IMR-90 (cell line): ENCODE measurements around the gene RPL10. TPM values are rescaled to one million over a fixed set of nuclear protein-coding genes. Genes with fewer than 3 reads are reported as not detected.
A peak's percentile ranks its signal among the peaks of the same experiment; 100 is the strongest.

ENCODE experiments used
- ATAC-seq: fragments of 200-7000 bp; cut with Tn5 transposase; 2 replicates; pipeline ENCODE4 v1.9.1; 2020; ENCODE audit warnings: low read depth, mild to moderate bottlenecking, moderate library complexity
- BruUV-seq: library from RNA; stranded (reverse); fragments of 400-500 nt; replicated peaks from 2 replicates; lab custom pipeline; 2021; lab: Mats Ljungman, UMichigan
- CTCF ChIA-PET: fragments of 300-600 bp; formaldehyde crosslinking; extraction: SDS; loops from one replicate; lab custom pipeline; 2021; ENCODE audit warnings: antibody characterized with exemption; lab: Yijun Ruan, JAX
- POLR2A ChIA-PET: fragments of 300-600 bp; sonication (Branson Sonifier 250); formaldehyde crosslinking; loops from one replicate; lab custom pipeline; 2022; ENCODE audit warnings: antibody characterized with exemption; ENCODE audit not compliant: unreplicated experiment; lab: Charles Lee
- DNase-seq: peaks from one replicate; pipeline ENCODE4 v3.0.0; 2013
- H2AFZ ChIP-seq: replicated peaks from 2 replicates; pipeline ENCODE3; 2013; ENCODE audit warnings: low read length, mild to moderate bottlenecking; ENCODE audit not compliant: poor library complexity
- H2AK5ac ChIP-seq: 2 replicates; pipeline ENCODE4 v1.6.1; 2013; ENCODE audit warnings: low read depth, low read length, inconsistent platforms
- H2AK9ac ChIP-seq: replicated peaks from 2 replicates; pipeline ENCODE3; 2013; ENCODE audit warnings: mild to moderate bottlenecking, low read depth, low read length, moderate library complexity; ENCODE audit not compliant: poor library complexity
- H2BK120ac ChIP-seq: 2 replicates; pipeline ENCODE4 v1.6.1; 2013; ENCODE audit warnings: low read depth, low read length, inconsistent platforms
- H2BK15ac ChIP-seq: 3 replicates; pipeline ENCODE4 v1.6.1; 2013; ENCODE audit warnings: low read depth, low read length, inconsistent platforms
- H2BK20ac ChIP-seq: 2 replicates; pipeline ENCODE4 v1.6.1; 2013; ENCODE audit warnings: low read depth, mild to moderate bottlenecking, inconsistent platforms, low read length, moderate library complexity
- H2BK5ac ChIP-seq: 2 replicates; pipeline ENCODE4 v1.6.1; 2013; ENCODE audit warnings: mild to moderate bottlenecking, low read depth, low read length, inconsistent platforms; ENCODE audit not compliant: poor library complexity, severe bottlenecking
- H3K14ac ChIP-seq: replicated peaks from 2 replicates; pipeline ENCODE4 v1.6.1; 2013; ENCODE audit warnings: low read depth, low read length, inconsistent platforms
- H3K18ac ChIP-seq: 2 replicates; pipeline ENCODE4 v1.6.1; 2013; ENCODE audit warnings: low read depth, low read length, control low read depth
- H3K23ac ChIP-seq: 2 replicates; pipeline ENCODE4 v1.6.1; 2013; ENCODE audit warnings: low read depth, low read length, inconsistent platforms
- H3K27ac ChIP-seq: 2 replicates; pipeline ENCODE4 v1.5.1; 2013; ENCODE audit warnings: mild to moderate bottlenecking, control low read depth, low read length; ENCODE audit not compliant: insufficient read depth
- H3K27me3 ChIP-seq: 2 replicates; pipeline ENCODE4 v1.6.1; 2013; ENCODE audit warnings: low read length; ENCODE audit not compliant: control insufficient read depth, insufficient read depth
- H3K36me3 ChIP-seq: 2 replicates; pipeline ENCODE4 v1.6.1; 2013; ENCODE audit warnings: low read length, mixed read lengths; ENCODE audit not compliant: control insufficient read depth, insufficient read depth
- H3K4ac ChIP-seq: 2 replicates; pipeline ENCODE4 v1.6.1; 2013; ENCODE audit warnings: low read depth, low read length, inconsistent platforms
- H3K4me1 ChIP-seq: 2 replicates; pipeline ENCODE4 v1.6.1; 2013; ENCODE audit warnings: low read length, mixed read lengths; ENCODE audit not compliant: control insufficient read depth, insufficient read depth
- H3K4me2 ChIP-seq: 2 replicates; pipeline ENCODE4 v1.6.1; 2013; ENCODE audit warnings: low read depth, mild to moderate bottlenecking, control low read depth, low read length, moderate library complexity
- H3K4me3 ChIP-seq: 2 replicates; pipeline ENCODE4 v1.5.1; 2013; ENCODE audit warnings: low read depth, mild to moderate bottlenecking, control low read depth, low read length, moderate library complexity; ENCODE audit not compliant: insufficient read depth
- H3K56ac ChIP-seq: 2 replicates; pipeline ENCODE4 v1.6.1; 2013; ENCODE audit warnings: low read length, inconsistent platforms; ENCODE audit not compliant: insufficient read depth; ENCODE audit errors: extremely low read depth
- H3K79me1 ChIP-seq, 2 experiments: 2 replicates each; pipeline ENCODE4 v1.6.1; 2013; ENCODE audit warnings: low read length in 2 of 2, inconsistent platforms in 1 of 2, low read depth in 1 of 2
- H3K9ac ChIP-seq: 2 replicates; pipeline ENCODE4 v1.6.1; 2013; ENCODE audit warnings: low read depth, low read length, control low read depth
- H3K9me1 ChIP-seq: 2 replicates; pipeline ENCODE4 v1.6.1; 2013; ENCODE audit warnings: low read length, inconsistent platforms; ENCODE audit not compliant: insufficient read depth
- H3K9me3 ChIP-seq: 2 replicates; pipeline ENCODE4 v1.6.1; 2013; ENCODE audit warnings: low read length; ENCODE audit not compliant: control insufficient read depth, insufficient read depth
- H4K20me1 ChIP-seq: 2 replicates; pipeline ENCODE4 v1.6.1; 2013; ENCODE audit warnings: low read length, inconsistent platforms; ENCODE audit not compliant: insufficient read depth
- H4K5ac ChIP-seq: 2 replicates; pipeline ENCODE4 v1.6.1; 2013; ENCODE audit warnings: mild to moderate bottlenecking, low read depth, low read length, control low read depth
- H4K8ac ChIP-seq, 2 experiments: 2 replicates each; pipeline ENCODE4 v1.6.1; 2013; ENCODE audit warnings: low read depth in 2 of 2, low read length in 2 of 2, control low read depth in 1 of 2, inconsistent platforms in 1 of 2
- H4K91ac ChIP-seq: 2 replicates; pipeline ENCODE4 v1.6.1; 2013; ENCODE audit warnings: low read depth, low read length, inconsistent platforms; ENCODE audit not compliant: insufficient read depth
- BHLHE40 ChIP-seq: fragments of 150-350 bp; IDR thresholded peaks from 2 replicates; pipeline ENCODE4 v1.6.1; 2016; ENCODE audit warnings: mild to moderate bottlenecking, low read depth, low read length
- CEBPB ChIP-seq: IDR thresholded peaks from 2 replicates; pipeline ENCODE4 v1.6.1; 2012; ENCODE audit warnings: low read depth, low read length, improper control_type of control experiment
- CHD1 ChIP-seq: IDR thresholded peaks from 2 replicates; pipeline ENCODE4 v1.6.1; 2012; ENCODE audit warnings: low read depth, low read length, improper control_type of control experiment
- CTCF ChIP-seq: conservative IDR thresholded peaks from 2 replicates; pipeline ENCODE4 v1.5.1; 2012; ENCODE audit warnings: mild to moderate bottlenecking, low read depth, low read length, improper control_type of control experiment
- ELK1 ChIP-seq: fragments of 150-350 bp; IDR thresholded peaks from 2 replicates; pipeline ENCODE4 v1.6.1; 2016; ENCODE audit warnings: low read depth, mild to moderate bottlenecking, low read length, moderate library complexity, borderline replicate concordance
- MAFK ChIP-seq: IDR thresholded peaks from 2 replicates; pipeline ENCODE4 v1.6.1; 2012; ENCODE audit warnings: low read depth, low read length, improper control_type of control experiment
- MAZ ChIP-seq: IDR thresholded peaks from 2 replicates; pipeline ENCODE4 v1.6.1; 2012; ENCODE audit warnings: low read depth, mild to moderate bottlenecking, low read length, improper control_type of control experiment, moderate library complexity, borderline replicate concordance
- MXI1 ChIP-seq: IDR thresholded peaks from 2 replicates; pipeline ENCODE4 v1.6.1; 2012; ENCODE audit warnings: low read depth, mild to moderate bottlenecking, low read length, moderate library complexity, borderline replicate concordance
- NFE2L2 ChIP-seq: fragments of 150-350 bp; IDR thresholded peaks from 2 replicates; pipeline ENCODE4 v1.6.1; 2016; ENCODE audit warnings: low read depth, mild to moderate bottlenecking, low read length
- POLR2A ChIP-seq: IDR thresholded peaks from 2 replicates; pipeline ENCODE4 v1.6.1; 2012; ENCODE audit warnings: mild to moderate bottlenecking, low read depth, low read length
- RAD21 ChIP-seq: IDR thresholded peaks from 2 replicates; pipeline ENCODE4 v1.6.1; 2012; ENCODE audit warnings: low read length, improper control_type of control experiment
- RCOR1 ChIP-seq: IDR thresholded peaks from 2 replicates; pipeline ENCODE4 v1.6.1; 2012; ENCODE audit warnings: mild to moderate bottlenecking, low read length, improper control_type of control experiment; ENCODE audit not compliant: insufficient replicate concordance
- RFX5 ChIP-seq: IDR thresholded peaks from 2 replicates; pipeline ENCODE4 v1.8.0; 2012; ENCODE audit warnings: low read depth, mild to moderate bottlenecking, low read length, moderate library complexity
- WGBS, 2 experiments: methylation state at CpG; one replicate each; pipeline versions ENCODE4 v1.1.5 to v1.1.7; 2013; ENCODE audit warnings: missing lambda C conversion rate in 2 of 2; ENCODE audit not compliant: insufficient read length in 1 of 2; ENCODE audit errors: extremely low coverage in 2 of 2; 5-methylcytosine and 5-hydroxymethylcytosine counted together
- dilution Hi-C: fragments of 300-500 bp; cut with HindIII; formaldehyde crosslinking; loops from one replicate; pipeline ENCODE4 v1.14.3; 2018; ENCODE audit warnings: low sequenced_read_pairs; ENCODE audit not compliant: unreplicated experiment
- in situ Hi-C: fragments of 300-500 bp; cut with MboI; formaldehyde crosslinking; loops from 3 replicates; pipeline ENCODE4 v1.14.3; 2019; ENCODE audit warnings: low sequenced_read_pairs, inconsistent platforms, mixed read lengths
- intact Hi-C: fragments of 100-400 bp; cut with micrococcal nuclease; formaldehyde crosslinking; loops from 2 replicates; pipeline ENCODE4 v1.10.0; 2022
- polyA plus RNA-seq, 3 experiments: library from polyadenylated mRNA; depleted of rRNA; stranded (reverse); fragments of >200 nt; gene quantifications; 2 replicates each; pipeline ENCODE4 v1.2.3, GENCODE V29; 2012; ENCODE audit warnings: low replicate concordance in 1 of 3
- total RNA-seq: library from RNA; depleted of rRNA; stranded (reverse); fragments of >200 nt; gene quantifications from 2 replicates; pipeline ENCODE4 v1.2.3, GENCODE V29; 2012

Gene RPL10
- total and polyA plus RNA-seq, 2 of the 4 experiments (the other 2 are of a cell fraction): 1,582 to 7,467 TPM

- no peak for TF ChIP-seq NFE2L2
- no peak for TF ChIP-seq CHD1
- no peak for TF ChIP-seq POLR2A
- no peak for TF ChIP-seq RFX5
- TF ChIP-seq MAZ: no peak
- TF ChIP-seq CEBPB: no peak
- no peak for TF ChIP-seq CTCF
- TF ChIP-seq MXI1: no peak
- TF ChIP-seq RAD21: no peak
- no peak for TF ChIP-seq ELK1
- TF ChIP-seq MAFK: no peak
- TF ChIP-seq BHLHE40: no peak
- TF ChIP-seq RCOR1: no peak
- H2BK120ac ChIP-seq: no peak overlapping the region
- H3K27me3 ChIP-seq: no peaks in the 10 kb centered on the region
- H2BK20ac ChIP-seq: no peak overlapping the region
- peaks cover 75% of the 10 kb centered on the region for H3K36me3 ChIP-seq
- no peak overlapping the region for H4K5ac ChIP-seq
- 66% methylated on average over 9 of the region's 11 CpGs; no CpG with 5 or more reads in 1 of the 2 experiments for WGBS, 2 experiments
- H3K18ac ChIP-seq: no peak overlapping the region
- no peak for DNase-seq
- H2BK5ac ChIP-seq: peak overlapping the region; percentile 34
- H3K4me1 ChIP-seq: peaks cover 7% of the 10 kb centered on the region
- H4K91ac ChIP-seq: no peak overlapping the region
- no peaks in the 10 kb centered on the region for H3K9me3 ChIP-seq
- no peak overlapping the region for H4K8ac ChIP-seq
- no TSS peak for BruUV-seq
- H3K27ac ChIP-seq: peak overlapping the region; percentile 39
- dilution Hi-C loops (no loop called here), intact Hi-C loops (no loop called here), in situ Hi-C loops (no loop called here)
- ATAC-seq: no peak
- no peak overlapping the region for H2BK15ac ChIP-seq
- H2AK5ac ChIP-seq: no peak overlapping the region; the same call in 1 of the 2 replicates
- H3K4ac ChIP-seq: no peak overlapping the region
- H4K20me1 ChIP-seq: peaks cover 90% of the 10 kb centered on the region
- H3K9ac ChIP-seq: peak overlapping the region; percentile 47; the same call in 1 of the 2 replicates
- H3K56ac ChIP-seq: no peak overlapping the region
- peak overlapping the region; percentile 11; the same call in 1 of the 2 replicates for H3K4me2 ChIP-seq
- H2AFZ ChIP-seq: peak overlapping the region; percentile 51
- no peak overlapping the region for H3K23ac ChIP-seq
- H3K4me3 ChIP-seq: no peak overlapping the region
- H3K14ac ChIP-seq: peak overlapping the region; percentile 23; the same call in 1 of the 2 replicates
- CTCF ChIA-PET: no interaction called here
- POLR2A ChIA-PET: no interaction called here
- peaks cover 0 to 21% of the 10 kb centered on the region in 2 experiments; a peak in 1 of 4 replicates for H3K79me1 ChIP-seq
- peak overlapping the region; percentile 72 for H2AK9ac ChIP-seq
- no peaks in the 10 kb centered on the region; the same call in 1 of the 2 replicates for H3K9me1 ChIP-seq
These were observed 31.5 kb upstream of the RPL10 start for GRCh38 chrX:154366666-154367055.
